Fibroblast of the aortic adventitia (primary cell): Measurements from ENCODE around the gene RAB43. TPM values are rescaled to one million over a fixed set of nuclear protein-coding genes. Genes with fewer than 3 reads are reported as not detected.
"Not testable (repeated sequence)": the region's sequence is repeated elsewhere in the genome, so short reads cannot be mapped to it uniquely, and the experiment has no call there.

Experiments used
- DNase-seq: peaks from one replicate; pipeline ENCODE4 v3.0.0-alpha.2; 2010; ENCODE audit warnings: low read depth
- H3K4me3 ChIP-seq: 2 replicates; pipeline ENCODE4 v1.5.1; 2011; ENCODE audit warnings: low read depth, mild to moderate bottlenecking, control low read depth, low read length, moderate library complexity
- CTCF ChIP-seq: IDR thresholded peaks from 2 replicates; pipeline ENCODE4 v1.5.1; 2011; ENCODE audit warnings: mild to moderate bottlenecking, low read length, control low read depth, inconsistent platforms; ENCODE audit not compliant: insufficient read depth
- total RNA-seq: library from RNA; depleted of rRNA; stranded (reverse); fragments of >200 nt; gene quantifications from 2 replicates; pipeline ENCODE4 v1.2.3, GENCODE V29; 2012; ENCODE audit warnings: low replicate concordance

RAB43 gene
- total RNA-seq, 1 donor = 5.1 TPM

- no peak overlapping the region for H3K4me3 ChIP-seq
- no peak for TF ChIP-seq CTCF
- no peak for DNase-seq
Measured at GRCh38 chr3:129104051-129104450, 17.6 kb downstream of the RAB43 start.

- no peak for TF ChIP-seq CTCF
- no peak for DNase-seq
- H3K4me3 ChIP-seq = no peak overlapping the region
Measured at GRCh38 chr3:129103296-129103695, 18.3 kb downstream of the RAB43 start.

GRCh38 chr3:129101370-129102138 is 20.1 kb downstream of the RAB43 start:
- H3K4me3 ChIP-seq = no peak overlapping the region
- DNase-seq = no peak
- TF ChIP-seq CTCF = no peak

- no peak overlapping the region for H3K4me3 ChIP-seq
- TF ChIP-seq CTCF = no peak
- no peak for DNase-seq
Measured at GRCh38 chr3:129100274-129100673, 21.3 kb downstream of the RAB43 start.

GRCh38 chr3:129095285-129095684 is 26.3 kb downstream of the RAB43 start:
- no peak for DNase-seq
- TF ChIP-seq CTCF = no peak
- H3K4me3 ChIP-seq = no peak overlapping the region

- not testable (repeated sequence) for H3K4me3 ChIP-seq, DNase-seq
Measured at GRCh38 chr3:129088312-129088711, 33.3 kb downstream of the RAB43 start.

- DNase-seq = peak; percentile 62
- not testable (repeated sequence) for H3K4me3 ChIP-seq
Measured at GRCh38 chr3:129087904-129088303, 33.7 kb downstream of the RAB43 start.

GRCh38 chr3:129087138-129087702 is 34.4 kb downstream of the RAB43 start:
- no peak for TF ChIP-seq CTCF
- peak; percentile 52 for DNase-seq
- H3K4me3 ChIP-seq = no peak overlapping the region
